ENCODE data around the gene GBA2.
A peak's percentile ranks its signal among the peaks of the same experiment; 100 is the strongest.

Gene GBA2

GRCh38 chr9:35712762-35713400 lies 36.1 kb downstream of the GBA2 start:
- WGBS (ENCODE audit: extremely low coverage, insufficient coverage, insufficient read length): no CpG with 5 or more reads among the region's 11 CpGs
- no peak for DNase-seq
- no peak overlapping the region for H3K14ac ChIP-seq (ENCODE audit: low read length)
- H3K18ac ChIP-seq (ENCODE audit: low read length): no peak overlapping the region
- H2BK120ac ChIP-seq (ENCODE audit: insufficient read depth, low read length, poor library complexity): no peak overlapping the region
- H3K4me2 ChIP-seq (ENCODE audit: low read length): no peak overlapping the region
- H2BK5ac ChIP-seq (ENCODE audit: low read depth, low read length, poor library complexity): no peak overlapping the region
- H2AFZ ChIP-seq (ENCODE audit: insufficient read depth, low read length, poor library complexity): no peak overlapping the region
- H3K79me2 ChIP-seq (ENCODE audit: control insufficient read depth, insufficient read depth, low read length, poor library complexity): no peaks in the 10 kb centered on the region
- H3K23ac ChIP-seq (ENCODE audit: low read length): no peak overlapping the region
- H3K36me3 ChIP-seq (ENCODE audit: control insufficient read depth in 1 of 2, insufficient read depth in 2 of 2, low read length in 2 of 2): peaks cover 67 to 75% of the 10 kb centered on the region in 2 experiments
- H4K8ac ChIP-seq (ENCODE audit: low read depth, low read length): no peak overlapping the region
- no peak overlapping the region for H2AK5ac ChIP-seq (ENCODE audit: low read length)
- H3K27me3 ChIP-seq (ENCODE audit: insufficient read depth, low read length): no peaks in the 10 kb centered on the region
- H3K9me3 ChIP-seq (ENCODE audit: insufficient read depth, low read depth, low read length): no peaks in the 10 kb centered on the region
- no peak overlapping the region for H3K4ac ChIP-seq (ENCODE audit: low read depth, low read length)
- H2BK12ac ChIP-seq (ENCODE audit: low read length): no peak overlapping the region
- no peak overlapping the region for H4K91ac ChIP-seq (ENCODE audit: low read depth, low read length)
- H3K9ac ChIP-seq (ENCODE audit: low read length): no peak overlapping the region
- H3K4me1 ChIP-seq (ENCODE audit: control insufficient read depth in 1 of 2, insufficient read depth in 2 of 2, low read length in 2 of 2): no peaks in the 10 kb centered on the region
- H3K79me1 ChIP-seq (ENCODE audit: low read length): no peaks in the 10 kb centered on the region
- H3K4me3 ChIP-seq (ENCODE audit: low read depth, low read length): no peak overlapping the region
- H3K27ac ChIP-seq (ENCODE audit: low read depth, low read length): no peak overlapping the region
- H4K12ac ChIP-seq (ENCODE audit: low read depth, low read length): no peak overlapping the region

DNA sequence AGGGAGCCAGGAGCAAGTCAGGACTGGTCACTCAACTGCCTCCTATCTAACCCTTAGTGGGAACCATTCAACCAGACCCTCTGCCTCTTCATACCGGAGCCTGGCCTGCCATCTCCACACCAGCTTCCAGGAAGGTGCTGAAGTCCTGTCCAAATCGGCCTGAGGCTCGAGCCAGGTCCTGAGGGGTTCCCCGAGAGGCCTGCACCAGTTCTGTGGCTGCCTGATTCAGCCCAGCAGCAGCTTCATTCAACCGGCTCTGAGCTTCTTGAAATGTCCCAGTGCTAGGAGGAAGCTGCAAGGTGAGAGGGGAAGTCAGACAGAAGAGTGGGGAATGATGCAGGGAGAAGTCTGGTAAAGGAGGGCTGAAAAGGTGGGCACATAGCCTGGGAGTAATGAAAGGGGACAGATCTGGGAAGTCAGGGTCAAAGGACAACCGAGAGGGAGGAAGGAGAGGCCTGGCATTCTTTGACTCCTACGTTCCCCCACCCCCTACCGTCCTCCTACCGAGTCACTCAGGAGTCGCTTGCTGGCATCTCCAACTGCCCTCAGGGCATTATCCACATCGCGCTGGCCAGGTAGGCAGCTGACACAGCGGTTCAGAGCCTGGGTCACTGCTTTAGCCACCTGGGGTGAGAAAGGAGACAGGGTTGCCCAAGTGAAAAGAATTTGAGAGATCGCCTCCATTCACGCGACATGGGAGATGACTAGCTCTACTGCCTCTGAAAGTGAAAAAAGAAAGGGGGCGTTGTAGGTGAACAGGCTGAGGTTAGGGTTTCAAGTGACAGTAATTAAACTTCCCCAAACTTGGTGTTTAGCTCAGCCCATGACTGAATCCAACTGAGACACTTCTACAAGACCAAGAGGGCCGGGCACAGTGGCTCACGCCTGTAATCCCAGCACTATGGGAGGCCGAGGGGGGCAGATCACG lies 37.3 kb downstream of the GBA2 start:
- no peak overlapping the region for H2BK12ac ChIP-seq (ENCODE audit: low read length)
- no peak overlapping the region for H4K8ac ChIP-seq (ENCODE audit: low read depth, low read length)
- H3K4ac ChIP-seq (ENCODE audit: low read depth, low read length): no peak overlapping the region
- no peaks in the 10 kb centered on the region for H3K9me3 ChIP-seq (ENCODE audit: insufficient read depth, low read depth, low read length)
- H3K18ac ChIP-seq (ENCODE audit: low read length): no peak overlapping the region
- H4K91ac ChIP-seq (ENCODE audit: low read depth, low read length): no peak overlapping the region
- no peaks in the 10 kb centered on the region for H3K79me1 ChIP-seq (ENCODE audit: low read length)
- H4K12ac ChIP-seq (ENCODE audit: low read depth, low read length): no peak overlapping the region
- no peak overlapping the region for H2BK120ac ChIP-seq (ENCODE audit: insufficient read depth, low read length, poor library complexity)
- H2BK5ac ChIP-seq (ENCODE audit: low read depth, low read length, poor library complexity): no peak overlapping the region
- no peak overlapping the region for H3K4me3 ChIP-seq (ENCODE audit: low read depth, low read length)
- peaks cover 66 to 75% of the 10 kb centered on the region in 2 experiments for H3K36me3 ChIP-seq (ENCODE audit: control insufficient read depth in 1 of 2, insufficient read depth in 2 of 2, low read length in 2 of 2)
- no peak overlapping the region for H3K9ac ChIP-seq (ENCODE audit: low read length)
- H3K4me2 ChIP-seq (ENCODE audit: low read length): no peak overlapping the region
- no peak overlapping the region for H3K23ac ChIP-seq (ENCODE audit: low read length)
- H3K27ac ChIP-seq (ENCODE audit: low read depth, low read length): no peak overlapping the region
- H3K14ac ChIP-seq (ENCODE audit: low read length): no peak overlapping the region
- no peak overlapping the region for H2AK5ac ChIP-seq (ENCODE audit: low read length)
- no peaks in the 10 kb centered on the region for H3K27me3 ChIP-seq (ENCODE audit: insufficient read depth, low read length)
- H3K4me1 ChIP-seq (ENCODE audit: control insufficient read depth in 1 of 2, insufficient read depth in 2 of 2, low read length in 2 of 2): no peaks in the 10 kb centered on the region
- peak; percentile 77 to 85 for DNase-seq
- H3K79me2 ChIP-seq (ENCODE audit: control insufficient read depth, insufficient read depth, low read length, poor library complexity): no peaks in the 10 kb centered on the region
- H2AFZ ChIP-seq (ENCODE audit: insufficient read depth, low read length, poor library complexity): no peak overlapping the region
- no CpG with 5 or more reads among the region's 21 CpGs for WGBS (ENCODE audit: extremely low coverage, insufficient coverage, insufficient read length)

- H2BK12ac ChIP-seq (ENCODE audit: low read length): no peak overlapping the region
- H3K36me3 ChIP-seq (ENCODE audit: control insufficient read depth in 1 of 2, insufficient read depth in 2 of 2, low read length in 2 of 2): peaks cover 70 to 76% of the 10 kb centered on the region in 2 experiments
- no peak overlapping the region for H3K4me2 ChIP-seq (ENCODE audit: low read length)
- H2AK5ac ChIP-seq (ENCODE audit: low read length): no peak overlapping the region
- H3K9ac ChIP-seq (ENCODE audit: low read length): no peak overlapping the region
- no peak overlapping the region for H4K91ac ChIP-seq (ENCODE audit: low read depth, low read length)
- H3K23ac ChIP-seq (ENCODE audit: low read length): no peak overlapping the region
- H3K9me3 ChIP-seq (ENCODE audit: insufficient read depth, low read depth, low read length): no peaks in the 10 kb centered on the region
- no CpG with 5 or more reads among the region's 7 CpGs for WGBS (ENCODE audit: extremely low coverage, insufficient coverage, insufficient read length)
- H4K12ac ChIP-seq (ENCODE audit: low read depth, low read length): no peak overlapping the region
- H3K27me3 ChIP-seq (ENCODE audit: insufficient read depth, low read length): no peaks in the 10 kb centered on the region
- H3K79me1 ChIP-seq (ENCODE audit: low read length): no peaks in the 10 kb centered on the region
- no peaks in the 10 kb centered on the region for H3K4me1 ChIP-seq (ENCODE audit: control insufficient read depth in 1 of 2, insufficient read depth in 2 of 2, low read length in 2 of 2)
- no peak overlapping the region for H3K14ac ChIP-seq (ENCODE audit: low read length)
- no peak overlapping the region for H2BK5ac ChIP-seq (ENCODE audit: low read depth, low read length, poor library complexity)
- DNase-seq: no peak
- H3K79me2 ChIP-seq (ENCODE audit: control insufficient read depth, insufficient read depth, low read length, poor library complexity): no peaks in the 10 kb centered on the region
- H2AFZ ChIP-seq (ENCODE audit: insufficient read depth, low read length, poor library complexity): no peak overlapping the region
- no peak overlapping the region for H4K8ac ChIP-seq (ENCODE audit: low read depth, low read length)
- no peak overlapping the region for H3K4me3 ChIP-seq (ENCODE audit: low read depth, low read length)
- H3K27ac ChIP-seq (ENCODE audit: low read depth, low read length): no peak overlapping the region
- H2BK120ac ChIP-seq (ENCODE audit: insufficient read depth, low read length, poor library complexity): no peak overlapping the region
- H3K4ac ChIP-seq (ENCODE audit: low read depth, low read length): no peak overlapping the region
- H3K18ac ChIP-seq (ENCODE audit: low read length): no peak overlapping the region
Observed at GRCh38 chr9:35710818-35711500, 38.1 kb downstream of the GBA2 start.

DNA sequence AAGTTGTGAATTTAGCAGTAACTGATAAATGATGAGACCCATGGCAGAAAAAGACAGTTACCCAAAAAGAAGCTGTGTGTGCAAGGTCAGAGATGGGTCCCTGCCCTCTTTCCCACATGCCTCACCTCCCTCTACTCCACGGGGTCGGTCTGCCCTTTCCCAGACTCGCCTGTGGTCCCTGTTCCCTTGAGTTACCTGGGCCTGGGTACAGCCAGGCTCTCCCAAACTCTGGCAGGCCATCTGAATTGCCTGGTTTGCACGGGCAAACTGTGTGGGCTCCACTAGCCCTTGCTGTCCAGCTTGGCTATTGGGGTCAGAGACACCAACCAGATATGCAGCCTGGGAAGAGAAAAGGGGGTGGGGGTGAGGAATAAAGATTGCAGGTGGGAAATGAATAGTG lies 40.9 kb downstream of the GBA2 start:
- no peak overlapping the region for H4K8ac ChIP-seq (ENCODE audit: low read depth, low read length)
- no peak overlapping the region for H4K12ac ChIP-seq (ENCODE audit: low read depth, low read length)
- no peaks in the 10 kb centered on the region for H3K79me2 ChIP-seq (ENCODE audit: control insufficient read depth, insufficient read depth, low read length, poor library complexity)
- H4K91ac ChIP-seq (ENCODE audit: low read depth, low read length): no peak overlapping the region
- peaks cover 80 to 84% of the 10 kb centered on the region in 2 experiments for H3K36me3 ChIP-seq (ENCODE audit: control insufficient read depth in 1 of 2, insufficient read depth in 2 of 2, low read length in 2 of 2)
- no peak overlapping the region for H2AFZ ChIP-seq (ENCODE audit: insufficient read depth, low read length, poor library complexity)
- H2BK12ac ChIP-seq (ENCODE audit: low read length): no peak overlapping the region
- H3K23ac ChIP-seq (ENCODE audit: low read length): no peak overlapping the region
- H3K9ac ChIP-seq (ENCODE audit: low read length): no peak overlapping the region
- no peaks in the 10 kb centered on the region for H3K4me1 ChIP-seq (ENCODE audit: control insufficient read depth in 1 of 2, insufficient read depth in 2 of 2, low read length in 2 of 2)
- H3K18ac ChIP-seq (ENCODE audit: low read length): no peak overlapping the region
- no peak overlapping the region for H3K4me3 ChIP-seq (ENCODE audit: low read depth, low read length)
- WGBS (ENCODE audit: extremely low coverage, insufficient coverage, insufficient read length): no CpG with 5 or more reads among the region's 4 CpGs
- H3K4me2 ChIP-seq (ENCODE audit: low read length): no peak overlapping the region
- no peaks in the 10 kb centered on the region for H3K27me3 ChIP-seq (ENCODE audit: insufficient read depth, low read length)
- no peak overlapping the region for H3K4ac ChIP-seq (ENCODE audit: low read depth, low read length)
- H3K79me1 ChIP-seq (ENCODE audit: low read length): no peaks in the 10 kb centered on the region
- no peak overlapping the region for H3K27ac ChIP-seq (ENCODE audit: low read depth, low read length)
- H3K14ac ChIP-seq (ENCODE audit: low read length): no peak overlapping the region
- H2BK120ac ChIP-seq (ENCODE audit: insufficient read depth, low read length, poor library complexity): no peak overlapping the region
- H2AK5ac ChIP-seq (ENCODE audit: low read length): no peak overlapping the region
- no peak overlapping the region for H2BK5ac ChIP-seq (ENCODE audit: low read depth, low read length, poor library complexity)
- no peak for DNase-seq
- H3K9me3 ChIP-seq (ENCODE audit: insufficient read depth, low read depth, low read length): peaks cover 1% of the 10 kb centered on the region

Measured in trophoblast cell (in vitro differentiated cells and primary cell).